GM18505 (cell line): ENCODE measurements around the gene PHLDA1.
"Not testable (repeated sequence)": the region's sequence is repeated elsewhere in the genome, so short reads cannot be mapped to it uniquely, and the experiment has no call there.

Experiments
- ATAC-seq: cut with Tn5 transposase; IDR thresholded peaks from one replicate; pipeline ENCODE4 v1.9.1; 2021; ENCODE audit not compliant: unreplicated experiment
- POLR2A ChIP-seq: IDR thresholded peaks from 4 replicates; pipeline ENCODE4 v1.6.1; 2011; ENCODE audit warnings: borderline replicate concordance; ENCODE audit not compliant: insufficient read depth, insufficient read length; ENCODE audit errors: extremely low read depth

PHLDA1 gene

DNA sequence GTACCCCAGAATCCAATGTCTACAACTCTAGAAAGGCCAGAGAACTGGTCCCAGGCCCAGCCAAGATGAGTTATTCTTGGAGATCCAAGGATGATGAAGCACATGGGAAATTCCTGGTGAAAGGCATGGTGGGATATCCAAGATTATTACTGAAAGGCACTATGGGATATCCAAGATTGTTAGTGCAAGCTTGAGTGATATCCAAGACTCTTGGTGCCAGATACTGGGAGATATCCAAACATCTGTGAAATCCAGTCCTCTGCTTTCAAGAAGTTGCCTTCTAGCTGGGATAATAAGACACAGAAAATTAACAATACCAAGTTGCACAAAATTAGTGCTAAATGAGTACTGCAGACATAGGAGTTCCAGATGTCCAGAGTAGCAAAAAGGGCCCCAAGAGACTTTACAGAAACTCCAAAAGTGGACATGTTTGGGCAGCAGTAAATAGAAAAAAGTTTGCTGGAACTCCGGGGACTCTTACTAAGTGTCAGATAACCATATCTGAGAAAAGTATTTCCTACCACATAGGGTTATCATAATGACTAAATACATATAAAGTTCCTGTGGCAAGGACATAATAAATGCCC lies 34.6 kb downstream of the PHLDA1 start:
- no peak for ATAC-seq
- no peak for TF ChIP-seq POLR2A

GRCh38 chr12:75995691-75996090 lies 35.9 kb downstream of the PHLDA1 start:
- no peak for TF ChIP-seq POLR2A
- ATAC-seq, result no peak

- no peak for TF ChIP-seq POLR2A
Observed at GRCh38 chr12:75994069-75994740, 37.4 kb downstream of the PHLDA1 start.

GRCh38 chr12:75991753-75992152 lies 39.8 kb downstream of the PHLDA1 start:
- no peak for ATAC-seq
- TF ChIP-seq POLR2A, result no peak

More at GRCh38 chr12:75994069-75994740, 37.4 kb downstream of the PHLDA1 start:
- no peak for ATAC-seq

- no peak for TF ChIP-seq POLR2A
- no peak for ATAC-seq
Observed at GRCh38 chr12:75990189-75990912, 41.2 kb downstream of the PHLDA1 start.

GRCh38 chr12:75987709-75988108 lies 43.9 kb downstream of the PHLDA1 start:
- not testable (repeated sequence) for ATAC-seq

GRCh38 chr12:75986001-75986746 lies 45.4 kb downstream of the PHLDA1 start:
- no peak for TF ChIP-seq POLR2A
- no peak for ATAC-seq

GRCh38 chr12:75985566-75985965 lies 46.0 kb downstream of the PHLDA1 start:
- ATAC-seq, result no peak
- TF ChIP-seq POLR2A, result no peak

DNA sequence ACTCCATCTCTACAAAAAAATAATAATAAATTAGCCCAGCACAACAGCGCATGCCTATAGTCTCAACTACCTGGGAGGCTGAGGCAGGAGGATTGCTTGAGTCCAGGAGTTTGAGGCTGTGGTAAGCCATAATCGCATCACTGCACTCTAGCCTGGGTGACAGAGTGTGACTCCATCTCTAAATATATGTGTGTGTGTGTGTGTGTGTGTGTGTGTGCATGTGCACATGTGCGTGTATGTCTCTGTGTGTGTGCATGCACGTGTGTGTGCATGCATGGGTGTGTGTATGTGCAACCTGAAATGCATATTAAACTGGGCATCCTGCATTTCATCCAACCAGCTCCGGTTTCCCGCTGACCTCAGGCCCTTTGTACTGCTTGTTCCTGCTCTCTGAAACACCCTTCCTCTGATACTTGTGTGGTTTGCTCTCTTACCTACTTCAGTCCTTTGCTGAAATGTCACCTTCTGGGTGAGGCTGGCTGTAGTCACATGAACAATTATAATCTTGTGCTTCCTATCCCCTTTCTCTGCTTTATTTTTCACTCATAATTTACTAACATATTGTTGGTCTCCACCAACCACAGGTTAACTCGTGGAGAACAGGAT lies 46.9 kb downstream of the PHLDA1 start:
- no peak for ATAC-seq
- TF ChIP-seq POLR2A, result no peak

GRCh38 chr12:75983851-75984250 lies 47.7 kb downstream of the PHLDA1 start:
- ATAC-seq, result not testable (repeated sequence)

GRCh38 chr12:75982979-75983660 lies 48.5 kb downstream of the PHLDA1 start:
- ATAC-seq, result no peak
- no peak for TF ChIP-seq POLR2A

GRCh38 chr12:75982169-75982564 lies 49.4 kb downstream of the PHLDA1 start:
- ATAC-seq, result no peak
- TF ChIP-seq POLR2A, result no peak
